Caki2 (cell line): ENCODE measurements around the gene RUNX2. TPM values are rescaled to one million over a fixed set of nuclear protein-coding genes. Genes with fewer than 3 reads are reported as not detected.

ENCODE experiments used
- DNase-seq: peaks from one replicate; pipeline ENCODE4 v3.0.0-alpha.2; 2015; ENCODE audit warnings: low read depth
- in situ Hi-C: cut with HindIII; loops from 2 replicates; pipeline ENCODE4 v1.10.0; 2016; ENCODE audit warnings: low sequenced_read_pairs, low pct_unique_long_range_greater_than_20kb, mixed read lengths
- total RNA-seq: library from RNA; depleted of rRNA; stranded (reverse); fragments of >200 nt; shearing (Covaris generic); gene quantifications from 2 replicates; pipeline ENCODE4 v1.2.3, GENCODE V29; 2014; ENCODE audit warnings: low replicate concordance; rRNA removed

The RUNX2 gene
- total RNA-seq, 1 experiment from 2014 or later = 2.7 TPM

DNA sequence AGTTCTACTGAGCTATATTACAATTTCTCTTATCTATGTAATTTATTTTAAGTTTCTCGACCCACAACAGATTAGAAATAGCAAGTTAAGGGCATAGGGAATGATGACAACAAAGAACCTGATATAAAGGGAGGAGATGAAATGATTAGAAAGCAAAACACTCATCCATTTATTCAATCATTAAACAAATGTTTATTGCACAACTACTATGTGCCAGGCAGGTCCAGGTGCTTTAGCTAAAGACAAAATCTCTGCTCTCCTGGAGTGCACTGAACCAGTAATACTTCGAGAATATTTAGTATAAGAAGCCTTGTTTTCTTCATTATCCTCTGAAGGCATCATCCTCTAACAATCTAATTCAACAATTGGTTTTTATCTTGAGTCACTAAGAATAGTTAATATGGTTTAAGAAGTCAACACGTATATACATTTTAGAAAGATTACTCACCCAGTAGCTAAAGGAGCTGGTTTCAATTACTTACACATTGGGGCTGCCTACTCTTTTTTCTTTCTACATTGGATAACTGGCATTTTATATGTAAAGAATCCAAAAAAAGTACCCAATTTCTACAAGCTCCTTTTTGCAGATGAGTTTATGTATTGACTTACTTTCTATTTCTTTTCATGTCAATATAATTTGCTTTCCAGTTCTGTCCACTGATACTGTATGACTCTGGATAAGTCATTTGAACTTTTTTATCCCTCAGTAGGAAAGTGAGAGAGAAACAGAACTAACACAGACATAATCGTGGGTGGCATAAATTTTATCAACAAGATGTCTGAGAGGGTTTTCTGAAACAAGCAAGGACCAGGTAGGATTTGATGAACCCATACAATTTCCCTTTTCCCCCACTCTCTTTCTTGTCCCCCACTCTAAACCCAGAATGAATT, 375.0 kb downstream of the RUNX2 start:
- peak; percentile 40 for DNase-seq
- in situ Hi-C loops = no loop called here

DNA sequence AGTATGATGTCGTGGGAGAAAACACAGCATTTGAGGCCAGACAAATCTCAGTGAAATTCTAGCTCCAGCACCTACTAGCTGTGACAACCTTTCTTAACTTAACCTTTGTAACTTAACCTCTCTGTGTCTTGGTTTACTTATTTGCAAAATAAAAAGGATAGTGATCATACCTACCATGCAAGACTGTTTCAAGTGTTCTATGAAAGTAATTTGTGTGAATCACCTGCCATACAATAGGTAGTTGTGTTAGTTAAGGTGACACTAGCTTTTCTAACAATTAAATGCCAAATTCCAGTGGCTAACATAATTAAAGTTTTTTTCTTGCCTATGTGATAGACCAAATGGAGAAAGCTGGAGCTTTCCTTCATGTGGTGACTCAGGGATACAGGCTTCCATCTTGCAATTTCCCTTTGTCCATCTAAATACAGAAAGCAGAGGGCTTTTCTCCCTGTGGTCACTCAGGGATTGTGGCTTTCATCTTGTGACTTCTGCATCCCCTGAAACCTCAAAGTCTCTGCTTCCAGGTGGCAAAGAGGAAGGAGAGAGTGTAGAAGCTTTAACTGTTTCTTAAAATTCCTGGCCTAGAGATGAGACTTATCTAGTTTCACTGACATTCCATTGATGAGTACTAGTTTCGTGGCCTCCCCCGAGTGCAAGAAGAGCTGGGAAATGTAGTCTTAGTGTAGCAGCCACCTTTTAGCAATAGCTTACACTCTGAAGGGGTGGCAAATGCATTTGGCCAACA, 376.1 kb downstream of the RUNX2 start:
- peak; percentile 26 for DNase-seq
- in situ Hi-C loops = no loop called here

DNA sequence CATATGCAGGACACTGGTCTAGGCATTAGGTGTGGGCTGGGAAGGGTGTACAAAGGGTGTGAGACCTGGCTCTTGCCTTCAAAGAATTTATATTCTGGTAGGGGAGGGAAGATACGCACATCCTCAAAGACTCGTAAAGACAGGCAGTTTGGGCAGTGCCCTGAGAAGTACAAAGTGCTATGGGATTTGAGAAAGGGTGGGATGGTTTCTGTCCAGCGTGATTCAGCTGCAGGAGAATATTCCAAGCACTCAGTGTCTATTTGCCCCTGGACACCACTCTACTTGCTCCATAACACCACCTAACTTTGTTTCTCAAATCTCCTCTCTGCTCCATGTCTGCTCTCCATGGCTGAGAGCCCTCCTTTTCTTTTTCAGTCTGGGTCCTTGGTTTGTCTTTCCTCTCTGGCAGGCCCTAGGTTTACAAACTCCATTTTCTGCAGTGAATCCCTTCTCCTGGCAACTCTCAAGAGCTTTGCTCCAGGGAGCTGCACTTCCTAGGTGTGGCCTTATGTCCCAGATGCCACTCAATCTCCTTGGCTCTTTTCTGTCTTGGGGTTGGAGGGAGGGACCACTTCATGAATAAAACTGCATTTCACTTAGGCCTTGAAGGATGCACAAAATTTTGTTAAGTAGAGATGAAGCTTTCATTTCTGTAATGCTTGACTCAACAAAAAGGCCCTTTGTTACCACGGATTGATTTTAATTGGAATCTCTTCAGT, 377.2 kb downstream of the RUNX2 start:
- in situ Hi-C loops = no loop called here
- no peak for DNase-seq

DNA sequence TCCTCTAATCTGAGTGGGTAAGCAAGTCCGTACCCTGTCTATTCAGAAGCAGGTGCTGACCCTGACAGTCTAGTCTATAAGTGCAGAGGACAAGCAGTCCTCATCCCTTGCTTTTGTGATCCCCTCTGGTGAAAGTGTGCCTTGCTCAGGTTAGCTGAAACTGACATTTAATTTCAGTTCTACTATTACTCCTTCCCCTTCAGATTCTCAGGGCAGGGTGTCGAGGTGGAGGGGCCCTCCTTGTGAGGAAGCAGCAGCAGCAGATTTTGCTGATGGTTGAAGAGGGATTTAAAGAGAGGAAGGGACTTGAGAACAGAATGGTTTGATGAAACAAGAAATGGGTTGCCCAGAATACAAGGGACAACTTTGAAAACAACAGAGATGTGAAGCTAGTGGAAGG, 378.2 kb downstream of the RUNX2 start:
- in situ Hi-C loops = no loop called here
- no peak for DNase-seq

DNA sequence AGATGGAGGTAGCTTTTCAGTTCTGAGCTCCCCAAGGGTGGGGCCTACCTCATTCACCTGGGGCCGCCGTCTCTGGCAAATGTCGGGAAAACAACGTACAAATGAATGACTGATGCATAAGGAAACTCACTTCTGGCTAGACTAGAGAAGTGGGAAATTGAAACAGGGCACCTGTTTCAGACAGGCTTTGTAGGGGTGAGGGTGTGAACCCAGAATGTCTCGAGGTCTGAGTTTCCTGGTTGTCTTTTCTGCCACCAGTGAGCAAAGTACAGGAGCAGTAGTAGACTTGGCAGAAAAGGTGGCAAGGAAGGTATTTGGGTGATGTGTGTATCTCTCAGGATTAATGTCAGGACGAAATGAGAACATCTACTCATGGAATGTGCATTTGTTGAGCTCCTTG, 379.0 kb downstream of the RUNX2 start:
- in situ Hi-C loops = no loop called here
- no peak for DNase-seq

DNA sequence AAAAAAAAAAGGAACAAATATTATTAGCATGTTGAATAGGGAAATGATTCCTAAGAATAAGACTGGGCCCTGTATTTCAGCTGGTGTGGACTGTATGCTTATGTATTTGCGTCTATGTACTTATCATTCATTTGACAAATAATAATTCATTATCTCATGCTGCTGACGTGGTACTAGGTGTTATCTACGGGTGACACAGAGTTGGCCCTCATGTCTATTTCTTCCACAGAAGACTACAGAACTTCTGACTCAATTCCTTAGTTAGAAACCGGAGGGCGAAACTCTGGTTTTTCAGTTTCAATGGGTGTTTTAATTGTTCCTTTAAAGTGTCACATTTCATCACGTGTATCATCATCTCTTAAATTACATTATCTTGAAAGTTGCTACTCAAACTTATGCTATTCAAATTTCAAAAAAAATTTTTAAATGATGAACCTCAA, 381.7 kb downstream of the RUNX2 start:
- in situ Hi-C loops = no loop called here
- no peak for DNase-seq

DNA sequence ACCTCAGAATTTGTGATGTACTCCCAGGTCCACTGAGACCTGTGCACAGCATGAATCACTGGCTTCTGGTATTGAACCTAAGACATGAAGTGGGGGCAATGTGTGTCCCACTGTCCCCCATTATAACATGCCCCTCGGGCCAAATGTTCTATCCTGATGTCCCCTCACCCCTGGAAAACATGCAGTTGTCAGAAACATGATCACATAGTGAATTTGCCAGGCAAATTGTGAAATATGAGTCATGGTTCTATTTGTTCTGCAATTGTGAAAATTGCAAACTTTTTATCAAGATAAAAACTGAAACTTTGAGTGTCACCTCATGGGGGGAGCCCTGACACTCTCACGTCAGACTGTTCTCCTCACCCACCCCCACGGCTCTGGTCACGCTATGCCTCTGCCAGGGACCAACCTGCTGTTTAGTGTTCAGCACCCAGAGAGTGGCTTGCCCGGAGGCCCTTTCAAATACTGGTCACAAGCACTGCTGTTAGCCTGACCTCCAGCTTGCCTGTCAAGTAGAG, 382.2 kb downstream of the RUNX2 start:
- in situ Hi-C loops = no loop called here

DNA sequence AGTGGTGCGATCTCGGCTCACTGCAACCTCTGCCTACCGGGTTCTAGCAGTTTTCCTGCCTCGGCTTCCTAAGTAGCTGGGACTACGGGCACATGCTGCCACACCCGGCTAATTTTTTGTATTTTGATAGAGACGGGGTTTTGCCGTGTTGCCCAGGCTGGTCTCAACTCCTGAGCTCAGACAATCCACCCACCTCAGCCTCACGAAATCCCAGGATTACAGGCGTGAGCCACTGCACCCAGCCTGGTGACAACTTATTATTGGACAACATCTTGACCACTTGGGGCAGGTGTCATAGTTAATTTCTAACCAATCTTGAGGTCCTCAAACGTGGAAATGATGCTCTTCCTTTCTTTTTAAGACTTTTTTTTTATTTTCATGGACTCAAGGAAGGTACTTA, 383.9 kb downstream of the RUNX2 start:
- no peak for DNase-seq
- in situ Hi-C loops = no loop called here

More for the DNA sequence above, 382.2 kb downstream of the RUNX2 start:
- no peak for DNase-seq

DNA sequence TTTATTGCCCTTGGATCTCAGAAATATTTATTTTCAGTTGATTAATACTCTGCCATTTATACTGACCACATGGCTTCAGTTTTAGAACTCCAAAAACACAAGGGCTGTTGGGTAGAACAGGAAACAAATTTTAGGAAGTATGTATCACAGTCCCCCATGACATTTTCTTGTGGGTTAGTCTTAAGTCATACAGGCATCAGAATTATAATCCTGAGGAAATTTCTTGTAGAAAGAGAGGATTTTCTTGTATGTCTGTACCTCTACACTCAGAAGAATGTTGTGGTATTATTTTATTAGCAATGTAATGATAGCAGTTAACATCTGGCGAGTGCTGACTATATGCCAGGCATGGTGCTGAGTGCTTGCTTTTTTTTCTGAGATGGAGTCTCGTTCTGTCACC, 384.7 kb downstream of the RUNX2 start:
- in situ Hi-C loops = no loop called here
- no peak for DNase-seq

Other genes with a start within 250 kb of the RUNX2 start
- gene SUPT3H, start 49.6 kb downstream of the RUNX2 start, total RNA-seq = 6.4 and 14.8 TPM in 2 replicates